CD8-positive, alpha-beta memory T cell (primary cell): ENCODE measurements around the gene CSRP3. TPM values are rescaled to one million over a fixed set of nuclear protein-coding genes. Genes with fewer than 3 reads are reported as not detected.
"Not testable (repeated sequence)": the region's sequence is repeated elsewhere in the genome, so short reads cannot be mapped to it uniquely, and the experiment has no call there.

Experiments used
- CTCF ChIA-PET: fragments of 350-600 bp; sonication (Branson Sonifier 250); formaldehyde crosslinking; loops from one replicate; lab custom pipeline; 2021; ENCODE audit warnings: antibody characterized with exemption; lab: Charles Lee
- POLR2A ChIA-PET: fragments of 350-600 bp; sonication (Branson Sonifier 250); formaldehyde crosslinking; loops from one replicate; lab custom pipeline; 2021; ENCODE audit warnings: antibody characterized with exemption; lab: Charles Lee
- DNase-seq, 5 donors: peaks; one replicate each; pipeline versions ENCODE4 v3.0.0 to v3.0.0-alpha.2; 2020 to 2022; ENCODE audit warnings: mixed read lengths in 1 of 5
- H3K27ac ChIP-seq: one replicate; pipeline ENCODE4 v1.7.0; 2013; ENCODE audit warnings: low read depth, mild to moderate bottlenecking, low read length, moderate library complexity
- H3K27me3 ChIP-seq: 2 replicates; pipeline ENCODE4 v1.7.0; 2013; ENCODE audit warnings: low read length, mild to moderate bottlenecking; ENCODE audit not compliant: insufficient read depth, poor library complexity, severe bottlenecking
- H3K36me3 ChIP-seq: 2 replicates; pipeline ENCODE4 v1.7.0; 2013; ENCODE audit warnings: mild to moderate bottlenecking, low read length, moderate library complexity; ENCODE audit not compliant: insufficient read depth
- H3K4me1 ChIP-seq: 2 replicates; pipeline ENCODE4 v1.7.0; 2013; ENCODE audit warnings: mild to moderate bottlenecking, low read length, moderate library complexity; ENCODE audit not compliant: insufficient read depth
- H3K4me3 ChIP-seq: 2 replicates; pipeline ENCODE4 v1.7.0; 2013; ENCODE audit warnings: mild to moderate bottlenecking, low read length
- H3K9me3 ChIP-seq: 2 replicates; pipeline ENCODE4 v1.7.0; 2013; ENCODE audit warnings: mild to moderate bottlenecking, low read length
- H3K27ac Mint-ChIP-seq, 8 donors: one replicate each; pipeline ENCODE4 v1.8.0; 2020 to 2021; ENCODE audit warnings: mixed read lengths in 8 of 8, mild to moderate bottlenecking in 6 of 8, inconsistent platforms in 3 of 8, moderate library complexity in 3 of 8
- H3K27me3 Mint-ChIP-seq, 2 donors: one replicate each; pipeline ENCODE4 v1.8.0; 2020 to 2021; ENCODE audit warnings: mixed read lengths in 2 of 2, mild to moderate bottlenecking in 1 of 2, moderate library complexity in 1 of 2
- H3K36me3 Mint-ChIP-seq, 3 donors: one replicate each; pipeline ENCODE4 v1.8.0; 2020 to 2021; ENCODE audit warnings: mixed read lengths in 3 of 3, inconsistent platforms in 1 of 3, mild to moderate bottlenecking in 1 of 3
- H3K4me1 Mint-ChIP-seq, 3 donors: one replicate each; pipeline ENCODE4 v1.8.0; 2020 to 2021; ENCODE audit warnings: mixed read lengths in 3 of 3, inconsistent platforms in 1 of 3, mild to moderate bottlenecking in 1 of 3
- H3K4me3 Mint-ChIP-seq, 7 donors: one replicate each; pipeline ENCODE4 v1.8.0; 2020 to 2021; ENCODE audit warnings: mixed read lengths in 7 of 7, mild to moderate bottlenecking in 6 of 7, moderate library complexity in 4 of 7, inconsistent platforms in 2 of 7
- H3K9me3 Mint-ChIP-seq, 5 donors: one replicate each; pipeline ENCODE4 v1.8.0; 2020 to 2022; ENCODE audit warnings: mixed read lengths in 5 of 5, mild to moderate bottlenecking in 3 of 5, moderate library complexity in 2 of 5, inconsistent platforms in 1 of 5
- polyA plus RNA-seq: library from polyadenylated mRNA; unstranded; fragments of 300-500 nt; fragmentation: Illumina TruSeq; gene quantifications from one replicate; pipeline ENCODE4 v1.2.3, GENCODE V29; 2021
- total RNA-seq, 2 experiments: library from RNA; stranded (reverse); gene quantifications; one replicate each; pipeline ENCODE4 v1.2.3, GENCODE V29; 2021

Gene CSRP3
- total and polyA plus RNA-seq, 3 experiments from 2014 or later = not detected

DNA sequence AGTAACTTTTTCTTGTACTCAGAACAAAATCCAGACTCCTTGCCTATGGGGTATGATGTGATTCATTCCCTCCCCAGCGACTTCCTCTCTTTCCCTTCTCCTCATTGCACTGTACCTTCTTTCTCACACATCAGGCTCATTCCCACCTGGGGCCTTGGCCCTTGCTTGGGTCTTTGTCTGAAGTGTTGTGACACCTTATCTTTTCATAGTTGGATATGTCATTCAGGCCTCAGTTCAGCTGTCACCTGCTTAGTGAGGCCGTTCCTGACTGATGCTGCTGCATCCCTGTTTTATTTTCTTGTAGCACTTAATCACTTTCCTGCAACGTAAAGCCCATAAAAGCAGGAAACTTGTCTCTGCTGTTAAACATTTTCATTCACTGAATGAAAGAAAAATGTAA lies 44.9 kb downstream of the CSRP3 start:
- H3K36me3 Mint-ChIP-seq = peaks cover 4 to 73% (median 41%) of the 10 kb centered on the region in 3 donors
- H3K4me3 Mint-ChIP-seq = no peak overlapping the region
- Histone ChIP-seq H3K4me1 (no peaks in the 10 kb centered on the region), H3K9me3 (no peaks in the 10 kb centered on the region), H3K36me3 (no peaks in the 10 kb centered on the region), H3K4me3 (no peak overlapping the region), H3K27me3 (no peaks in the 10 kb centered on the region), H3K27ac (no peak overlapping the region)
- POLR2A ChIA-PET = no interaction called here
- CTCF ChIA-PET = no interaction called here
- H3K4me1 Mint-ChIP-seq = peaks cover 0 to 3% (median 0%) of the 10 kb centered on the region in 3 donors
- no peak for DNase-seq
- no peaks in the 10 kb centered on the region for H3K27me3 Mint-ChIP-seq
- no peak overlapping the region for H3K27ac Mint-ChIP-seq
- no peaks in the 10 kb centered on the region for H3K9me3 Mint-ChIP-seq

DNA sequence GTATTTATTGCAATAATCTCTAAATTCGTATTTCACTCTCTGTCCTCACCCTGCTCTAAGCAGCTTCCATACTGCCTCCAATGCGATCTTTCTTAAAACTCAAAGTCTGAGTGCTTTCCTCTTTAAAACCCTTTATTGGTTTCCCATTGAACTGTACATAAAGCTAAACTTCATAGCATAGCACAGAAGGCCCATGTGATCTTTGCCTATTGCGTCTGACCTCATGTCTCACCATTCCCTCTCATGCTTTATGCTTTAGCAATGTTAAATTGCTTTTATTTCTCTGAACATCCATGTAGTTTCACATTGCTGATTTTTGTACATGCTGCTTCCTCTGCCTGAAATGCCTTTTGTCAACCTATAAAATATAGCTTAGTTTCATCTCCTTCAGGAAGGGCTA lies 56.5 kb downstream of the CSRP3 start:
- DNase-seq = no peak
- Mint-ChIP-seq H3K4me3 (no peak overlapping the region), H3K36me3 (peaks cover 6 to 32% (median 17%) of the 10 kb centered on the region in 3 donors), H3K9me3 (no peaks in the 10 kb centered on the region), H3K27me3 (no peaks in the 10 kb centered on the region), H3K27ac (no peak overlapping the region), H3K4me1 (peaks cover 6 to 8% (median 8%) of the 10 kb centered on the region in 3 donors)
- Histone ChIP-seq H3K36me3 (no peaks in the 10 kb centered on the region), H3K4me1 (no peaks in the 10 kb centered on the region), H3K27ac (no peak overlapping the region), H3K4me3 (no peak overlapping the region), H3K9me3 (no peaks in the 10 kb centered on the region), H3K27me3 (no peaks in the 10 kb centered on the region)
- ChIA-PET POLR2A (no interaction called here), CTCF (interaction anchor here (1.0 kb wide), 1 partner anchor 31 kb away, joined by 3 read pairs; no protein-coding TSS in a partner anchor)

DNA sequence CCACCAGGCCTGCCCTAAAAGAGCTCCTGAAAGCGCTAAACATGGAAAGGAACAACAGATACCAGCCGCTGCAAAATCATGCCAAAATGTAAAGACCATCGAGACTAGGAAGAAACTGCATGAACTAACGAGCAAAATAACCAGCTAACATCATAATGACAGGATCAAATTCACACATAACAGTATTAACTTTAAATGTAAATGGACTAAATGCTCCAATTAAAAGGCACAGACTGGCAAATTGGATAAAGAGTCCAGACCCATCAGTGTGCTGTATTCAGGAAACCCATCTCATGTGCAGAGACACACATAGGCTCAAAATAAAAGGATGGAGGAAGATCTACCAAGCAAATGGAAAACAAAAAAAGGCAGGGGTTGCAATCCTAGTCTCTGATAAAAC lies 64.9 kb downstream of the CSRP3 start:
- H3K36me3 ChIP-seq, H3K27ac Mint-ChIP-seq, H3K27me3 ChIP-seq, POLR2A ChIA-PET, H3K4me3 Mint-ChIP-seq, H3K4me1 Mint-ChIP-seq, H3K4me3 ChIP-seq, CTCF ChIA-PET, H3K9me3 ChIP-seq, H3K27ac ChIP-seq, H3K4me1 ChIP-seq, DNase-seq, H3K27me3 Mint-ChIP-seq: not testable (repeated sequence)
- Mint-ChIP-seq H3K9me3 (peaks cover 0 to 12% (median 3%) of the 10 kb centered on the region in 5 donors), H3K36me3 (peaks cover 11 to 21% (median 18%) of the 10 kb centered on the region in 3 donors)

DNA sequence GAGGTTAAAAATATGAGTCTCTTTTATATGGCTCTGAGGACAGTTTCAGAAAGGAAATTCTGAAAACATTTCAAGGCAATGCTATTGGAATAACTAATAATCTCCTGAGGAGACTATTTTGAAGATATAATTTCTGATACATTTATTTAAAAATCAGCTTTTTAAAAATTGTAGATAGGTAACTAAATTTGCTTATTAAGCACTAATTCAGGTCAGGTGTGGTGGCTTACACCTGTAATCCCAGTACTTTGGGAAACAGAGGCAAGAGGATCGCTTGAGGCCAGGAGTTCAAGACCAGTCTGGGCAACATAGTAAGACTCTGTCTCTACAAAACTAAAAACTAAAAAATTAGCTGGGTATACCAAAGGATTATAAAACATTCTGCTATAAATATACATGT lies 67.8 kb downstream of the CSRP3 start:
- Histone ChIP-seq H3K27ac (no peak overlapping the region), H3K27me3 (no peaks in the 10 kb centered on the region), H3K36me3 (peaks cover 7% of the 10 kb centered on the region), H3K4me3 (no peak overlapping the region), H3K4me1 (no peaks in the 10 kb centered on the region), H3K9me3 (no peaks in the 10 kb centered on the region)
- peaks cover 15 to 39% (median 30%) of the 10 kb centered on the region in 3 donors for H3K36me3 Mint-ChIP-seq
- no peak overlapping the region for H3K4me3 Mint-ChIP-seq
- CTCF ChIA-PET = no interaction called here
- no peak overlapping the region for H3K27ac Mint-ChIP-seq
- no peaks in the 10 kb centered on the region for H3K27me3 Mint-ChIP-seq
- POLR2A ChIA-PET = no interaction called here
- peaks cover 0 to 23% (median 3%) of the 10 kb centered on the region in 5 donors for H3K9me3 Mint-ChIP-seq
- DNase-seq = no peak
- peaks cover 2 to 8% (median 6%) of the 10 kb centered on the region in 3 donors for H3K4me1 Mint-ChIP-seq

Other genes with a start within 250 kb of the CSRP3 start
- gene MRGPRX2, start 141.3 kb downstream of the CSRP3 start, total RNA-seq = not detected
- not detected for gene MRGPRX2, start 141.3 kb downstream of the CSRP3 start, polyA plus RNA-seq
- 10 to 100 TPM; 22.1 to 22.6 TPM for gene ZDHHC13, start 84.8 kb downstream of the CSRP3 start, total RNA-seq
- 16.6 TPM for gene ZDHHC13, start 84.8 kb downstream of the CSRP3 start, polyA plus RNA-seq
- gene E2F8, start 39.0 kb upstream of the CSRP3 start, total RNA-seq = 10 to 100 TPM; 12.7 to 16.5 TPM
- 0.16 TPM for gene E2F8, start 39.0 kb upstream of the CSRP3 start, polyA plus RNA-seq